Activated naive CD8-positive, alpha-beta T cell treated with anti-CD3 and anti-CD28 coated beads, Interleukin-2, amount 10 ng/mL, durations not matched to agents 7 days and 5 days (primary cell): ENCODE measurements around the gene SSTR5. TPM values are rescaled to one million over a fixed set of nuclear protein-coding genes. Genes with fewer than 3 reads are reported as not detected.

Experiments
- ATAC-seq: fragments of 150-1000 bp; cut with Tn5 transposase; one replicate; pipeline ENCODE4 v1.10.0; 2021; ENCODE audit warnings: low read depth, moderate library complexity
- POLR2A ChIA-PET: fragments of 350-600 bp; sonication (Branson Sonifier 250); formaldehyde crosslinking; loops from one replicate; lab custom pipeline; 2021; ENCODE audit warnings: antibody characterized with exemption; lab: Charles Lee
- DNase-seq: peaks from one replicate; pipeline ENCODE4 v3.0.0; 2021
- H3K27ac Mint-ChIP-seq: one replicate; pipeline ENCODE4 v1.8.0; 2022; ENCODE audit warnings: mild to moderate bottlenecking, mixed read lengths
- H3K27me3 Mint-ChIP-seq: one replicate; pipeline ENCODE4 v1.8.0; 2022; ENCODE audit warnings: mild to moderate bottlenecking, moderate library complexity, mixed read lengths
- H3K36me3 Mint-ChIP-seq: one replicate; pipeline ENCODE4 v1.8.0; 2021; ENCODE audit warnings: mild to moderate bottlenecking, mixed read lengths
- H3K4me1 Mint-ChIP-seq: one replicate; pipeline ENCODE4 v1.8.0; 2021; ENCODE audit warnings: mixed read lengths
- H3K4me3 Mint-ChIP-seq: one replicate; pipeline ENCODE4 v1.8.0; 2022; ENCODE audit warnings: mild to moderate bottlenecking, moderate library complexity, mixed read lengths
- H3K9me3 Mint-ChIP-seq: one replicate; pipeline ENCODE4 v1.8.0; 2021; ENCODE audit warnings: mixed read lengths
- total RNA-seq, 2 experiments: library from RNA; stranded (reverse); gene quantifications; one replicate each; pipeline ENCODE4 v1.2.3, GENCODE V29; 2021

The SSTR5 gene
- total RNA-seq, 2 experiments from 2014 or later, result not detected

GRCh38 chr16:1121601-1122397, 49.3 kb downstream of the SSTR5 start:
- Mint-ChIP-seq H3K4me3 (no peak overlapping the region), H3K9me3 (no peaks in the 10 kb centered on the region), H3K4me1 (no peaks in the 10 kb centered on the region), H3K27me3 (no peaks in the 10 kb centered on the region), H3K36me3 (no peaks in the 10 kb centered on the region), H3K27ac (no peak overlapping the region)
- POLR2A ChIA-PET, result no interaction called here
- ATAC-seq (no peak), DNase-seq (no peak)

DNA sequence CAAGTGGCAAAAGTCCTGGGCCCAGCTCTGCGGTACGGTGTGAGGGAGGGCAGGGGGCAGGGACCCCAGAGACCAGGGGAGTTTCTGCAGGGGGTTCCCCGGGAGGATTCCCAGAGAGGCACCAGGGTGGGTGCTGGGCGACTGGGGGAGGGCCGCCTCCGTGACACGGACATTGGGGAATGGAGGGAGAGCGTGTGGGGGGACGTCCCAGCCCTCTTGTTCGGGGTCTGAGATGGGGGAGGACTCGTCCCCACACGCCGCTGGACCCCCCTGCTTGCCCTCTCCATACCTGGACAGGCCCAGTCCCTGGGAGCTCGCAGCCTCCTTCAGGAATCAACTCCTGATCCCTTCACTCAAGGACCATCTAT, 49.8 kb downstream of the SSTR5 start:
- Mint-ChIP-seq H3K36me3 (no peaks in the 10 kb centered on the region), H3K4me3 (no peak overlapping the region), H3K27me3 (no peaks in the 10 kb centered on the region), H3K27ac (no peak overlapping the region), H3K9me3 (no peaks in the 10 kb centered on the region), H3K4me1 (no peaks in the 10 kb centered on the region)
- no peak for ATAC-seq
- no peak for DNase-seq
- POLR2A ChIA-PET, result no interaction called here

- no peaks in the 10 kb centered on the region for H3K27me3 Mint-ChIP-seq
- no peaks in the 10 kb centered on the region for H3K9me3 Mint-ChIP-seq
- ATAC-seq (no peak), DNase-seq (no peak)
- no peaks in the 10 kb centered on the region for H3K36me3 Mint-ChIP-seq
- H3K4me1 Mint-ChIP-seq, result no peaks in the 10 kb centered on the region
- POLR2A ChIA-PET, result no interaction called here
- H3K27ac Mint-ChIP-seq, result no peak overlapping the region
- H3K4me3 Mint-ChIP-seq, result no peak overlapping the region
Measured at GRCh38 chr16:1123525-1124230, 51.1 kb downstream of the SSTR5 start.

- POLR2A ChIA-PET, result no interaction called here
- Mint-ChIP-seq H3K4me1 (no peaks in the 10 kb centered on the region), H3K4me3 (no peak overlapping the region), H3K27ac (no peak overlapping the region), H3K9me3 (no peaks in the 10 kb centered on the region), H3K36me3 (no peaks in the 10 kb centered on the region), H3K27me3 (no peaks in the 10 kb centered on the region)
- DNase-seq, result no peak
- ATAC-seq, result no peak
Measured at GRCh38 chr16:1124291-1124690, 51.7 kb downstream of the SSTR5 start.

DNA sequence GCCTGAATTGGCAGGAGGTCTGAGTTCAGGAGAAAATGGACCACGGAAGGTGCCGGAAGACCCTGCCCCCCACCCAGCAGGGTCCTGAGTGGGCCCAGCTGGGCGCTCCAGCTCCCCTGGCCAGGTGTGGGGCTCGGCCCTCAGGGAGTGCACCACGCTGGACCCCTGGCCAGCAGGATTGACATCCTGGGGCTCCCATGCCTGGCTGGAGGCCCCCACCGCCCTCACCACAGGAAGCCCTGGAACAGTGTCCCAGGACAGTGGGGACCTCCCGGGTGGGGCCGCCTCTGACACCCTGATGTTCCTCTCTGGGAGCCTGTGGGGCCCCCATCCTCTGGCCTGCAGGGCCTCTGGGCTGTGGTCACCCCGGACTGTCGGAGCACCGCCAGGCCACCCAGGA, 52.2 kb downstream of the SSTR5 start:
- Mint-ChIP-seq H3K4me1 (no peaks in the 10 kb centered on the region), H3K27ac (no peak overlapping the region), H3K27me3 (no peaks in the 10 kb centered on the region), H3K9me3 (no peaks in the 10 kb centered on the region), H3K36me3 (no peaks in the 10 kb centered on the region), H3K4me3 (no peak overlapping the region)
- ATAC-seq, result no peak
- POLR2A ChIA-PET, result no interaction called here
- no peak for DNase-seq

GRCh38 chr16:1125471-1125870, 52.9 kb downstream of the SSTR5 start:
- ATAC-seq (no peak), DNase-seq (no peak)
- Mint-ChIP-seq H3K36me3 (no peaks in the 10 kb centered on the region), H3K4me1 (no peaks in the 10 kb centered on the region), H3K9me3 (no peaks in the 10 kb centered on the region), H3K27ac (no peak overlapping the region), H3K4me3 (no peak overlapping the region), H3K27me3 (no peaks in the 10 kb centered on the region)
- POLR2A ChIA-PET, result no interaction called here

GRCh38 chr16:1126044-1126443, 53.5 kb downstream of the SSTR5 start:
- POLR2A ChIA-PET, result no interaction called here
- no peaks in the 10 kb centered on the region for H3K36me3 Mint-ChIP-seq
- DNase-seq (no peak), ATAC-seq (no peak)
- no peaks in the 10 kb centered on the region for H3K9me3 Mint-ChIP-seq
- H3K27me3 Mint-ChIP-seq, result no peaks in the 10 kb centered on the region
- no peaks in the 10 kb centered on the region for H3K4me1 Mint-ChIP-seq
- H3K27ac Mint-ChIP-seq, result no peak overlapping the region
- no peak overlapping the region for H3K4me3 Mint-ChIP-seq

DNA sequence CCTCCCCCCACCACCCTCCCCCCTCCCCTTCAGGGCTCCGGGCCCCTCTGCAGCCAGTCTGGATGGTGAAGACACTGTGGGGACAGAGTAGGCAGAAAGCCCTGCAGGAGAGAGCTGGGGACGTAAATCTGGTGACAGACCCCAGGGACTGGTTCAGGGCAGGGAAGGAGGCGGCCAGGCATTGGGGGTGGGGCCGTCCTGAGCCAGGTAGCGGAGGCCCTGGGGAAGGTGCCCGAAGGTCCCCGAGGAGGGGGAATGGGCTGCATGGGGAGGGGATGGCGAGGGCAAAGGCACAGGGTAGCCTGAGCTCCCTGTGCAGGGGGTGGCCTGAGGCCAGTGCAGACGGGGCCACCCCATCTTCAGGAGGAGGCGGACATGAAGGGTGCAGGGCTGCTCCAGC, 54.0 kb downstream of the SSTR5 start:
- no peaks in the 10 kb centered on the region for H3K4me1 Mint-ChIP-seq
- no peaks in the 10 kb centered on the region for H3K9me3 Mint-ChIP-seq
- POLR2A ChIA-PET, result no interaction called here
- ATAC-seq (no peak), DNase-seq (no peak)
- H3K4me3 Mint-ChIP-seq, result no peak overlapping the region
- no peaks in the 10 kb centered on the region for H3K36me3 Mint-ChIP-seq
- H3K27ac Mint-ChIP-seq, result no peak overlapping the region
- no peaks in the 10 kb centered on the region for H3K27me3 Mint-ChIP-seq

GRCh38 chr16:1127101-1127500, 54.6 kb downstream of the SSTR5 start:
- DNase-seq (no peak), ATAC-seq (no peak)
- Mint-ChIP-seq H3K9me3 (no peaks in the 10 kb centered on the region), H3K36me3 (no peaks in the 10 kb centered on the region), H3K27me3 (no peaks in the 10 kb centered on the region), H3K27ac (no peak overlapping the region), H3K4me1 (no peaks in the 10 kb centered on the region), H3K4me3 (no peak overlapping the region)
- POLR2A ChIA-PET, result no interaction called here

DNA sequence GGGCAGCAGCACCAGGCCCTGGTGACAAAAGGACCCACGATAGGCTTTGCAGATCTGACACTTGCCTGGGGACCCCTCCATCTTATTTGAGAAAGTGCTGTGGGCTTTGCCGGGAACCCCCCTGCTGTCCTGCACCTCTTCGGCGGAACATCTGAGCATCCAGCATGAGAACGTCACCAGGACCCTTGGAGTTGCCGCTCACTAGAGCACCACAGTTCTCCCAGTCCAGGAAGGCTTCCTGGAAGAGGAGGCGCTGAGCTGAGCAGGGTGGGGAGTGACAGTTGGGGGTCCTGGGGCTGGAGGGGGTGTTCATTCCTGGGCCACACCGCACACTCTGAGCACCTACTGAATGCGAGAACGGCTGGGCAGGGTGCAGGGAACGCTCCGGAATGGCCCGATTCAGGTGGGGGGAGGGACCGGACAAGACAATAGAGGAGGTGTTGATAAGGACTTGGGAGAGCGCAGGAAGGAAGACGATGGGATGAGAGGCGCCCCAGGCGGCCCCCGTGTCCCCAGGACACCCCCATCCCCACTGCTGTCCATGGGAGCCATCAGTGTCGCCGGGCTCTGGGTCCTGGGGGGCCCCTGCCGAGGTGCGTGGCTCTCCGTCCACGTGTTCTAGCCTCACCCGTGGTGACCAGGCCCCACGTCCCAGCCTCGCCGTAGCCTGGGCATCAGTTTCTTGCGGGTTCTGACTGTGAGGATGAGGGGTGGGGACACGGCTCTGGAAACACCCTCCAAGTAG, 55.6 kb downstream of the SSTR5 start:
- Mint-ChIP-seq H3K4me1 (no peaks in the 10 kb centered on the region), H3K4me3 (no peak overlapping the region), H3K27ac (no peak overlapping the region), H3K27me3 (no peaks in the 10 kb centered on the region), H3K36me3 (no peaks in the 10 kb centered on the region), H3K9me3 (no peaks in the 10 kb centered on the region)
- POLR2A ChIA-PET, result no interaction called here
- ATAC-seq (no peak), DNase-seq (no peak)

GRCh38 chr16:1129106-1129960, 56.8 kb downstream of the SSTR5 start:
- no peak for DNase-seq
- no peaks in the 10 kb centered on the region for H3K36me3 Mint-ChIP-seq
- H3K27me3 Mint-ChIP-seq, result no peaks in the 10 kb centered on the region
- no peaks in the 10 kb centered on the region for H3K9me3 Mint-ChIP-seq
- ATAC-seq, result no peak
- no peaks in the 10 kb centered on the region for H3K4me1 Mint-ChIP-seq
- H3K4me3 Mint-ChIP-seq, result no peak overlapping the region
- H3K27ac Mint-ChIP-seq, result no peak overlapping the region
- POLR2A ChIA-PET, result no interaction called here

DNA sequence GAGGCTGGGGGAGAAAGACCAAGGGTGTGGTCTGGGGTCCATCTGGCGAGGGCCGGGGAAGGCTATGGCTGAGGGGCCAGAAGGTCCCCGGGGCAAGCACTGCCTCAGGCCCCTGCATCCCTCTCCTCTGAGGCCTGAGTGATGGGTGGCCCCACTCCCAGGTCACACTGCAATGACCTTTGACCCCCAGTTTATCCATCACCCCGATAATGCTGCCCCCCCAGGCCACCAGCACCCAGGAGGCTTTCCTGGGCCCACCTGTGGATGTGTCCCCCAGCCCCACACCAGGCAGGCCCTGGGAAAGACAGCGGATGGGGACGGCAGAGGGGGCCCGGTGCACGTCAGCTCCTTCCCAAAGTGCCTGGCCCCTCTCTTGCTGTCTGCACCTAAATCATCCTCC, 57.8 kb downstream of the SSTR5 start:
- Mint-ChIP-seq H3K9me3 (no peaks in the 10 kb centered on the region), H3K27ac (no peak overlapping the region), H3K36me3 (no peaks in the 10 kb centered on the region), H3K27me3 (no peaks in the 10 kb centered on the region), H3K4me1 (no peaks in the 10 kb centered on the region), H3K4me3 (no peak overlapping the region)
- POLR2A ChIA-PET, result no interaction called here
- DNase-seq (no peak), ATAC-seq (no peak)
